Measurements from ENCODE around the gene CPPED1.

CPPED1 gene

GRCh38 chr16:12651765-12652512, 151.7 kb downstream of the CPPED1 start (continued):
- TF ChIP-seq ZBTB11 (tag by site-specific recombination; conservative IDR thresholded peaks at IDR 0.05; ENCODE audit: low read depth) (0 out of 2 replicates have a peak, but pooled peaks have one; percentile 19), ZNF398 (tag by site-specific recombination; IDR thresholded peaks at IDR 0.05) (0 out of 2 replicates have a peak, but pooled peaks have one; percentile 5), GLIS1 (tag by site-specific recombination; IDR thresholded peaks at IDR 0.05) (peak; percentile 88)
- TF ChIP-seq, protein P1, sequence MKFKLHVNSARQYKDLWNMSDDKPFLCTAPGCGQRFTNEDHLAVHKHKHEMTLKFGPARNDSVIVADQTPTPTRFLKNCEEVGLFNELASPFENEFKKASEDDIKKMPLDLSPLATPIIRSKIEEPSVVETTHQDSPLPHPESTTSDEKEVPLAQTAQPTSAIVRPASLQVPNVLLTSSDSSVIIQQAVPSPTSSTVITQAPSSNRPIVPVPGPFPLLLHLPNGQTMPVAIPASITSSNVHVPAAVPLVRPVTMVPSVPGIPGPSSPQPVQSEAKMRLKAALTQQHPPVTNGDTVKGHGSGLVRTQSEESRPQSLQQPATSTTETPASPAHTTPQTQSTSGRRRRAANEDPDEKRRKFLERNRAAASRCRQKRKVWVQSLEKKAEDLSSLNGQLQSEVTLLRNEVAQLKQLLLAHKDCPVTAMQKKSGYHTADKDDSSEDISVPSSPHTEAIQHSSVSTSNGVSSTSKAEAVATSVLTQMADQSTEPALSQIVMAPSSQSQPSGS (tag by site-specific recombination; IDR thresholded peaks at IDR 0.05; ENCODE audit: low read depth), result 0 out of 2 replicates have a peak, but pooled peaks have one; percentile 15

DNA sequence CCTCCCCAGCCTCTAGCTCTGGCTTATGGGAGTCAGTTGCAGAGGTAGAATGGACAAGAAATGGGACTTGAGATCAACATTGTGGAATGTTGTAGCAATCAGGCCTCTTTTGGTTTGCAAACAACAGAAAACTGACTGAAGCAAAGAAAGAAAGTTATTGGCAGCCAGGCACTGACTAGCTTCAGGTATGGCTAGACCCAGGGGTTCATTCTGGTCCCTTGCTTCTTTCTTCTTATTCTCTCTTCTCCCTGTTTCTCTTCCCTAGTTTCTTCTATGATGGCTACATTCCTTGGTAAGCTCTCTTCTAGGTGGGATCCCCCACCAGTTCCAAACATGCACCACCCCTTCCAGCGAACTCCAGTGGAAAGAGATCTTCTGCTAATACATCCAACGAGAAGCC, 154.3 kb downstream of the CPPED1 start:
- CTCF ChIA-PET, result interaction anchor here (0.6 kb wide), 1 partner anchor 1047 kb away, joined by 3 read pairs; no protein-coding TSS in a partner anchor
- no peaks in the 10 kb centered on the region for H3K36me3 ChIP-seq (ENCODE audit: control insufficient read depth in 2 of 2, insufficient read depth in 1 of 2, low read length in 2 of 2)
- no peaks in the 10 kb centered on the region for H3K4me1 ChIP-seq (ENCODE audit: control insufficient read depth, insufficient read depth, low read length)
- TF ChIP-seq ZFP3 (tag by site-specific recombination; IDR thresholded peaks at IDR 0.05; ENCODE audit: low read depth), result no peak
- no peak for TF ChIP-seq ZNF658 (tag by site-specific recombination; IDR thresholded peaks at IDR 0.05)
- TF ChIP-seq ZNF48 (tag by site-specific recombination; IDR thresholded peaks at IDR 0.05), result no peak
- TF ChIP-seq ZNF37A (tag by site-specific recombination; IDR thresholded peaks at IDR 0.05), result no peak
- no peak for TF ChIP-seq YY2 (tag by site-specific recombination; IDR thresholded peaks at IDR 0.05)
- TF ChIP-seq ZNF214 (tag by site-specific recombination; IDR thresholded peaks at IDR 0.05; ENCODE audit: borderline replicate concordance), result no peak
- no peak for TF ChIP-seq MEIS1 (CRISPR knock-in tag; IDR thresholded peaks at IDR 0.05; ENCODE audit: borderline replicate concordance)
- TF ChIP-seq ZNF610 (tag by site-specific recombination; IDR thresholded peaks at IDR 0.05; ENCODE audit: borderline replicate concordance), result no peak
- TF ChIP-seq ZNF138 (tag by site-specific recombination; IDR thresholded peaks at IDR 0.05; ENCODE audit: borderline replicate concordance), result no peak
- TF ChIP-seq ZSCAN30 (tag by site-specific recombination; IDR thresholded peaks at IDR 0.05), result no peak
- TF ChIP-seq ZNF843 (tag by site-specific recombination; IDR thresholded peaks at IDR 0.05), result no peak
- no peak for TF ChIP-seq ZNF221 (tag by site-specific recombination; IDR thresholded peaks at IDR 0.05; ENCODE audit: borderline replicate concordance)
- no peak overlapping the region for H3K27ac ChIP-seq (ENCODE audit: extremely low read depth, low read depth, low read length)
- H3K9me3 ChIP-seq (ENCODE audit: control insufficient read depth, insufficient read depth, low read depth, low read length), result no peaks in the 10 kb centered on the region
- POLR2A ChIA-PET, result no interaction called here
- no peak overlapping the region for H3K4me3 ChIP-seq (ENCODE audit: low read depth, low read length)
